Stimulated activated CD4-positive, alpha-beta T cell treated with anti-CD3 and anti-CD28 coated beads, Interleukin-2, amount 100 ng/mL, for 24 hours (primary cell): ENCODE results near the gene SLC6A6.

ENCODE experiments used
- DNase-seq, 2 donors: peaks; one replicate each; pipeline ENCODE4 v3.0.0-alpha.2; 2020

SLC6A6 gene

DNA sequence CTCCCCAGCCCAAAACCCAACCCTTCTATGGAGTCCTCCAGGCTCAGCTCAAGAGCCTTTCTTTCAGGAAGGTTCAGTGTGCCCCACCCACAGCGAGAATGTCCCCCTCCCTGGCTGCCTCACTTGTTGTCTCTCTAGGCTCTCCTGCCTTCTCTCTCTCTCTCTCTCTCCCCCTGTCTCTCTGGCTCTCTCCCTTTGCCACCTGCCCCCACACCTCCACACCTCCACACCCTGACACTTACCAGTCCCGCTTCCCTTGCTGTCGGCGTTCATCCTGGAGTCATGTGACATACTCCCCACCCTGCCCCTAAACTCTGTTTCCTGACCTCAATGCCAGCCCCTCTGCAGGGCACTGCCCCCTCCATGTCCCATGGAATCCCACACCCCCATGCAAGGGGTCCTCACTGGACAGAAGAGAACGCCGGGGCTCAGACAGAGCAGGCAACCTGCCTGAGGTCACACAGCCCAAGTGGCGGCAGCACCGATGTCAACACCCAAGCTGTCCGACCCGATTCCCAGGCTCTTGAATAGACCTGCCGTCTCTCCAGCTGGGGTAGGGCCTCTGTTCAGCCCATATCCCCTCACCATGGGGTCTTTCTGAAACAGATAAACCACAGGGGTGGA, 28.5 kb upstream of the SLC6A6 start:
- DNase-seq = no peak

DNA sequence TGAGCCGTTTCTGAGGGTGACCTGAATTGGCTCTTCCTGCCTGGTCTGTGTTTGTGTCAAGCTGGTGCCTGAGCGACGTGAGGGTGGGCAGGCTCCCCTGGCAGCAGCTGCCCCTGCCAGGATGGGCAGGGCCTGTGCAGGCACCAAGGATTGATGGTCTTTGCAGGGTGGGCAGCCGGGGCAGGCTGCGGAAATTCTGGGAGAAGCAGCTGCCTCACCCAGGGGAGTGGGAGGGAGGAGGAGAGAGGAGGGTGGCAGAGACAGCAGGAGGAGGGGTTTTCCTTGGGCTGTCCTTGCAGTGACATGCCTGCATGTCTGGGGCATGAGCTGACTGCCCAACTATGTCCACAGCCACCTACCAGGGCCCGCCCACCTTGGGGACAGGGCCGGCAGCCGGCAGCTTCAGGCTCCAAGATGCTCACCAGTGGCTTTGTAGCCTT, 27.9 kb upstream of the SLC6A6 start:
- no peak for DNase-seq

DNA sequence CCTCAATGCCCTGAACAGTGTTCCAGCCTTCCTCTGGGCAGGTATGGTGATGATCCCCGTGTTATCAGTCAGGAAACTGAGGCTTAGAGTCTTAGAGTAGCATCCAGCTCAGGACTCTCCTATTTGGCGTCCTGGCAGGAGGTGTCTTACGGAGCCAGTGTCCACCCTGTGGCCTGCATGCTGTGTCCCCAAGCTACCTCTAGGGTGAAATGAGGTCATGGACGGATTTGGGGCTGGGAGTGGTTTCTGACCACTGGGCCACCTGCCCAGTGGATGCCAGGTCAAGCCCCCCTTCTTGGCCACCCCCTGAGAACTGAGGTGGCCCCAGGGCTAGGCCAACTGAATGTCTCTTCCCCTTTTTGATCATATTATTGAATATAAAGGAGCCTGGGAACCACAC, 27.2 kb upstream of the SLC6A6 start:
- DNase-seq = no peak

DNA sequence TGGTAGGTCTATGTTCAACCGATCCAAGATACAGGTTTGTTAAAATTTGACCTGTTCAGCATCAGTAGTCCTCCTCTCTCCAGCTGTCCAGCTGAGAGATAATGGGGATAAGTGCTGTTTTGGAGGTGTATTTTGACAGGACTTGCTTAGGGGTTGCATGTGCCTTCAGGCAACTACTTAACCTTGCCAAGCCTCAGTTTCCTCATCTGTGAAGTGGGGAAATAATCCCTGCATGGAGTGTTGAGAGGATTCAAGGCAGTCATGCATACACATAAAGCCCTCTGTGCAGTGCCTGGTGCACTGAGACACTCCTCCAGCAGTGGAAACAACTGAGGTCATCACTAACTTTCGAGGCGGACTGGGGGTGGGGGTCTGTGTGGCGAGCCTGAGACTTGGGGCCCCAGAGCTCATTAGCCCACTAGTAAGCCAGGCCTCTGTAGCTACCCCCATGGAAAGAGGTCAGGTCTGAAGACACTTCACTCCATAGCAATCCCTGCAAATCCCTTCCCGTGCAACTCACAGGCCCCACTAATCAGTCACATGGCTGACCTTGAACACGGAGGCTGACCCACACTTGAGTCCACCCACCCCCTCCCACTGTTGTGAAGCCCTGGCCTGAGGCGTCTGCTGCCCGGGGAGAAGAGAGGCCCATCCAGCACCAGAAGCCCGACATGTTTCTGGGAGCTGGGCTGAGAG, 25.9 kb upstream of the SLC6A6 start:
- DNase-seq = no peak

DNA sequence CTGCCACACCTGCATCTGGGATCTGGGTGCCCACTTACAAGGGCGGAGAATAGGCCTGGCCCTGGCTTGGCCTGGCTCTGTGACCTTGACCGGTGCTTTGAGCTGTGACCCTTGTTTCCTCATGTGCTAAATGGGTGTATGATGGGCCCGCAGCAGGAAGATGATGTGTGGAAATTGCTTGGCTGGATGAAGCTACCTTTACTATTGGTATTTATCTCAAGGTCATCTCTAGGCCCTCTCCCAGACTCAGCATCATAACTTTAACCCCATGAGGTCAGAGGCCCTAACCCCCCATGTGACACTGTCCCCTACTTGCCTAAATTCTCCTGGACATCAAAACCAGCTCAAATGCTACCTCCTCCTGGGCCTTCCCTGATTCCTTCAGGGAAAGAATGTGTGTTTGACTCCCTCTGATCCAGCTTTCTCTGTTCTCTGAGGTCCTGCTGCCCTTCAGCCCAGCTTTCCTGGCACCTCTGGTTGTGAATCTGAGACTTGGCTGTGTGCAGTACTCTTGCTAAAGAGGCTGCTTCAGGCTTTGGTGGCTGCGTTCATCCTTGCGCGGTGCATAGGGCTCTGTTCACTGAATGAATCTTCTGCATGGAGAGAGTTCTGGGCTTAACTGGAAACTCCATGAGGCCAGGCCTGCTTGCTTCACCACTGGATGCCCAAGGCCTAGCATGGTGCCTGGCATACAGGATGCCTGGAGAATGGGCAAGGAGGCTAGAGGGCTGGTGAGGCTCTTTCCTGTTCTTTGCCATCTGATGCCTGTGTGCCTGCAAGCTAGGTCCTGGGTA, 25.2 kb upstream of the SLC6A6 start:
- no peak for DNase-seq

DNA sequence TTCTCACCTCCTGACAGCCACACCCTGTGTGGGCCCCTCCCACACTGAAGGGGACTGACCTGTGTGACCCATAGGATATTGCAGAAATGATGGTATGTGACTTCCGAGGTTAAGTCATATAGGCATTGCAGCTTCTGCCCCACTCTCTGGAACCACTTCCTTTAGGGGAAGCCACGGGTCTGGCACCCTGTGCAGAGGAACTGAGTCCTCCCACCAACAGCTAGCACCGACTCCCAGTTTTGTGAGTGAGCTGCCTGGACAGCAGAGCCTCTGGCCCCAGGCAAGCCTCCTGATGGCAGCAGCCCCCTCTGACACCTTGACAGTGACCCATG, 24.6 kb upstream of the SLC6A6 start:
- DNase-seq = no peak

DNA sequence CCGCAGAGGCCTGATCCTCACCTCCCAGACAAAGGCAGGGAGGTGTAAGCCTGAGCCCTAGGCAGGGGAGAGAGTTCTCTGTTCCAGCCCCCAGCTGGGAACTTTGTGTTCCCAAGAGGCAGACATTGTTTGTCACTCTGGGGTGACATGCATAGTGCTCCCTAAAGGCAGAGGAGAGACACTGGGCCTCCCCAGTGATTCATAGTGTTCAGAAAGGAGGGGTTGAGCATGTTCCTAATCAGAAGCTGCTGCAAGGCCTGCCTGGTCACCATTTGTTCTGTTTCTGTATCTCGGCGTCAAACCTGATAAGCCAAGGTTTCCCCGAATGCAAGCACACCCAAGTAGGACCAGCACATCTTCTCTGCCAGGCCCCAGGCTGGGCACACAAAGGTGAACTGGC, 24.0 kb upstream of the SLC6A6 start:
- DNase-seq = no peak

DNA sequence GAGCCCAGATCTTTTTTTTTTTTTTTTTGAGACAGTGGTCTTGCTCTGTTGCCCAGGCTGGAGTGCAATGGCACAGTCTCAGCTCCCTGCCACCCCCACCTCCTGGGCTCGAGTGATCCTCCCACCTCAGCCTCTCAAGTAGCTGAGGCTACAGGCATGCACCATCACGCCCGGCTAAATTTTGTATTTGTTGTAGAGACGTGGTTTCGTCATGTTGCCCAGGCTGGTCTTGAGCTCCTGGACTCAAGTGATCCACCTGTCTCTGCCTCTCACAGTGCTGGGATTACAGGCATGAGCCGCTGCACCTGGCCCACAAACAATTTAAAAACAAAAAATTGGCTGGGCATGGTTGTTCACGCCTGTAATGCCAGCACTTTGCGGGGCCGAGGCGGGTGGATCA, 22.6 kb upstream of the SLC6A6 start:
- DNase-seq = no peak

DNA sequence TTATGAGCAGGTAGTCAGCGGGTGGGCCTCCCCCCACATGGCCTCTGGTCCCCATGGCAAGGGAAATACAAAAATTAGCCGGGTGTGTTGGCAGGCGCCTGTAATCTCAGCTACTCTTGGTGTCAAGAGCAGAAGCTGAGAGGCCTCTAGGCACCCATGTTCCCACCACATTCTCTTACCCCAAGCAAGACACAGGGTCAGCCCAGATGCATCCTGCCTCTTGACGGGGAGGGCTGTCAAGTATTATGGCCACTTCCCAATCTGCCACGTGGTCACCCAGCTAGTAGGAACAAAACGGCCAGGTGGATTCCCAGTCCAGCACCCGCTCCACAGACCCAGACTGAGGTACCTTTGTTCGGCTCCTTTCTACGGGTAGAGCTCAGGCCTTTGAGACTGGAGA, 16.2 kb upstream of the SLC6A6 start:
- no peak for DNase-seq

DNA sequence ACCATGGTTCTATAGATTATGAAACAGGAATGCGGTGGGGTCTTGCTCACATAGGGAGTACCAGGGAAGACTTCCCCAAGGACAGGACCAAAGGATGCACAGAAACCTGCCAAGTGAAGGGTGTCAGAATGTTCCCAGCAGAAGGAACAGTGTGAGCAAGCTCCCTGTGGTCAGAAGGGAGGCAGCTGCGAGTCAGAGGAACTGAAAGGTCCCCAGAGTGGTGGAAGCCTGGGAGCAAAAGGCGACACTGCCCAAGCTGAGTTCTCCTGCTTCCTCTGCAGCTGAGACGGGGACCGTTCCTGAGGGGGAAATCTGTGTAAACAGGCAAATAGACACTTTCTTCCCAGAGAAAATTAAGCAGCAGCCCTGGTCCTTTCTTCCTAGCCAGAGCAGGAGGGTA, 14.2 kb upstream of the SLC6A6 start:
- no peak for DNase-seq

DNA sequence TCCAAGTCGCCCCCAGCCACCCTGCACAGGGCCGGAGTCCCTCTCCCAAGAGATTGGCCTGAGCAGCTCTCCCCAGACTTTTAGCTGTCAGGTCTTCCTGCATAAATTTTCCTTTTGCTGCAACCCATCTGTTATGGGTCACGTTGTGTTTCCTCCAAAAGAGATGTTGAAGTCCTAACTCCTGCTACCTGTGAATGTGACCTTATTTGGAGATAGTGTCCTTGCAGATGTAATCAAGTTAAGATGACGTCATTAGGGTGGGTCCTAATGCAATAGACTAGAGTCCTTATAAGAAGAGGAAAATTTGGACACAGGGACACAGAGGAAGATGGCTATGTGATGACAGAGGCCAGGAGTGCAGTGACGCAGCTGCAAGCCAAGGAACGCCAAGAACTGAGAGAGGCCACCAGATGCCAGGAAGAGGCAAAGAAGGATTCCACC, 13.2 kb upstream of the SLC6A6 start:
- no peak for DNase-seq

DNA sequence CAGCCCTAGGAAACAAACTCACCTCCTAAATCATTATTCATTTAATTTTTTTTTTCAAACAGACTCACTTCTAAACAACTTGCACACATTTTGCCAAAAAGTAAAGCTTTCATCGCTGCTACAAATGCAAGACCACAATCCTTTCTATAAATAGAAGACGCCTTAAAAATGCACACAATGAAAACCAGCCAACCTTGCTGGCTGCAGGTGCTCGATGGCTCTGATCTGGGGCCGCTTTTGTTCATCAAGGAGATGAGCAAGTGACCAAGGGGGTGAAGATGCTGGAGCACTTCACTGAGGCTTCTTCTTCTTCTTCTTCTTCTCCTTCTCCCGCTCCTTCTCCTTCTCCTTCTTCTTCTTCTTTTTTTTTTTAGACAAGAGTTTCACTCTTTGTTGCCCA, 12.7 kb upstream of the SLC6A6 start:
- no peak for DNase-seq

DNA sequence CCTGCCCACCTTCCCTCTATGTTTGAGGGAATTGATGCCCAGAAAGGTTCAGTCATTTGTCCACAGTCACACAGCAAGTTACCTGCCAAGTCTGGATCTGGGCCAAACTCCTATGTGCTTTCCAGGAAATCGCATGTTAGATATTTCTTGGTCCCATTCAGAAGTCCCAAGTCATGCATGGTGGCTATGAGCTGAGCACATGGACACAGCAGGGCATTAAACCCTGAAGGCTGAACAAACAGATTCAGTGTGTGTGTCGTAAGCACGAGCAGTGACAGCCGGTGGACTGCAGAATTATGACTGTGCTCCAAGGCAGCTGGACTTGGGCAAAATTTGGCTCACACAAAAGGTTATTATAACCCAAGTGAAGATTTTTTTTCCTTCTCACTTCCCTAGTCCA, 11.4 kb upstream of the SLC6A6 start:
- DNase-seq = no peak

DNA sequence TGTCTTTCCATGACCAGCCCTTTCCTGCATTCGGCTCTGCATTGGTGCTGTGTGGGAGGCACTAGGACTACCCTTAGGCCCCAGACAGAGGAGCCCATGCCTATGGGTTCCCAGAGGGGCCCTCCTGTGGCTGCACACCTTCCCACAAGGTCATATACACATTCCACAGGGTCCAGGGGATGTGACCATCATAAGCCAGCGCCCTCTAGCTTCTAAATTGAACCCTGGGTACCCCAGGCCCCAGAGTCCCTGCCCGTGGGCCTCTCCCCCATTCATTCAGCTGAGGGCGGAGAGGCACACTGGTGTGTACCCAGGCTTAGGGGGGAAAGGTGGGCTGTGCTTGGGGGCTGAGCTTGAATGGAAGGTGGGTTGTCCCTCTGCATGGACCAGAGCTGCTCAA, 10.2 kb upstream of the SLC6A6 start:
- no peak for DNase-seq

DNA sequence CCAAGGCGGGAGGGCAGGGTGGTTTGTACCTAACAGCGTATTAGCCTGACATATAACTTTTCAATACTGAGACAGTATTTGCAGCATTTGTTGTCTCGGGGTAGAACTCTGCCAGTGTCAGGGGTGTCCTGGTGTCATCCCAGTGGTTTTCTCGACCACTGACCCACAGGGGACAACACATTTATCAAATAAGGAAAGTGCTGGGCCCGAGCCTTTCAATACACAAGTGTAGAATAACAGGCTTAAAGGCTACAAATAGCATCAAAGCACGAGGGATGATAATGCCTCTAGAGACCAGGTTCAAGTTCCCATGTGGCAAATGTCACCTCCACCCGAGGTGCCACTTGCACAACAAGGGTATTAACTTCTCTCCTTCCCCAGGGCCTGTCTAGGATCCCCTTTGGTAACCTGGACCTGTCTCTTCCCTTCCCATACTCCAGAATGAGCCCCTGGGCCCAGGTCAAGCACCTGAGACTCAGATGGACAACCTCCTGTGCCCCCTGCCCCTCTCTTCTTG, 9.5 kb upstream of the SLC6A6 start:
- DNase-seq = no peak

DNA sequence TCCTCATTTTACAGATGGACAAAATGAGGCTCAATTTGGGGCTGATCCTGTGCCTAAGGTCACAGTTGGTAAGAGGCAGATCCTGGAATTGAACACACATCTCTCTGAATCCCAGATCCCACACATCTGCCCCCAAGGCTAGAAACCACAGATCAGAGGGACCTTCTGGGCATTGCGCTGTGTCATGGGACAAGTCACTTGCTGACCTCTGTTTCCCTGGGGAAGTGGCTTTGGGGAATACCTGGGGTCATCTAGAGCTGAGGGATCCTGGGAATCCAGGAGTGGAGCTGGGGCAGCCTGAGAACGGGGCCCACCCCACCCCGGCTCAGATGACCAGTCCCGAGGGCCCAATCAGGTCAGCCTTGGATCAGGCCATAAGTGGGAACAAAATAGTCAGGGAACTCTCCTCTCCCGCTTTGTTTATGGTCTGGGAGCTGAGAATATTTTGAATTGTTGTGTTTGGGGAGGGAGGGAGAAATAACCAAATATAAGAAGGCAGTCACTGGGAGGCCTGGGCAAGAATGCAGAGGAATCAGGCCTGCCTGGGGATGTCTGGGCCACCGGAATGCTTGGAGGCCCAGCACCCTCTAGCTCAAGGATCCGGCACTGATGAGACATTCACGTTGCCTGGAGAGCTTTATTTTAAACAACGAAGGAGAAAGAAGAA, 8.8 kb upstream of the SLC6A6 start:
- no peak for DNase-seq

DNA sequence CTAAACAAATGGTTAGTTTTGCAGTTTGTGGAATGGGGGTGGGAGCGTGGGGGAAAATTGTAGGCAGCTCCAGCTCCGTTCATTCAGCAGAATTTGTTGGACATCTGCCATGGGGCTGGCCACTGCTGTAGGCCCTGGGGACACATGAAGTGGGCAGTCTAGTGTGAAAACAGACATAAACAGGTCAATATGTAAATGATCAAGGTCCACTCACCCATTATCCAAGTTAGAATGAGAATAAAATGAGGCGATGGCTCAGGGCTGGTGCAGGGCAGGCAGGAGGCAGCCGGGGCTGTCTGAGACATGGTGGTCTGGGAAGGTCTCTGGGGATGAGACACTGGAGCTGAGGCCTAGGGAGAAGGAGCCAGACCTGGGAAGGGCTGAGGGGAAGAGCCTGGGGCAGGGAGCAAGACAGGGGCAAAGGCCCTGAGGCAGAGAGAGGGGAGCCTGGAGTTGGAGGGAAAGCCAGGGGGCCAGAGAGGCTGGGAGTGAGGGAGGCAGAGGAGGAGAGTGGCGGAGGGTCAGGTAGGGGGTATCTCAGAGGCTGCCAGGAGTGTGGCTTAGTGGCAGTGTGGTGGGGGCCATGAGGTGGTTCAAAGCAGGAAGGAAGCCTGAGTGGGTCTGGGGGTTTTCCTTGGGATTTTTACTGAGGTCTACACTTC, 6.2 kb upstream of the SLC6A6 start:
- no peak for DNase-seq

DNA sequence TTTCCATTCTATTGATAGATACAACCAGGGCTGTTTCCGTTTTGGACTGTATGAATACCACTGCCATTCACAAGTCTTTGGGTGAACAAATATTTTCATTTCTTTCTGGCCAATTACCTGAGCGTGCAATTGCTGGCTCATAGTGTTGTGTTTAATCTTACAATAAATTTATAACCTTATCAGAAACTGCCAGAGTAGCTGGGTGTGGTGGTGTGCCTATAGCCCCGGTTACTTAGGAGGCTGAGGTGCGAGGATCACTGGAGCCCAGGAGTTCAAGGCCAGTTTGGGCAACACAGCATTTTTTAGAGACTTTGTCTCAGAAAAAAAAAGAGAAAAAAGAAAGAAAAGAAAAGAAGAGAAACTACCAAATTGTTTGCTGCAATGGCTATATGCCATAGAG, 5.4 kb upstream of the SLC6A6 start:
- no peak for DNase-seq

DNA sequence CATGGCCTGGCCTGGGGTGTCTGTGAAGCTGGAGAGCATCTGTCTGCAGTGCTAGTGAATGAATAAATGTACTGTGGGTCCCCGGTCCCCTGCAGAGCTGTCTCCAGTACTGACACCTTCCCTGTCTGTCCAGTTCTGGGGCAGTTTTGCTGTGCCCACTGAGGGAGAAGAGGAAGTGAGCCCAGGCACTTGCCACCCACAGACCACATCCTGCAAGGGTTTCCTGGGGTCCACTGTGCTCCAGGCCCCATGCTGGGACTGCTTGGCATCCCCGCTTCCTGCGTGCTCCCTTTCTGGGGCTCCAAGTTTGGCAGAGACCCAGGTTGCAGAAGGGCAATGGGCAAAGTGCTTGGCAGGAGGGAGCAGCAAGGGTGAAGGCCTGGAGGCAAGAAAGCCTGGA, 4.9 kb upstream of the SLC6A6 start:
- DNase-seq = no peak

DNA sequence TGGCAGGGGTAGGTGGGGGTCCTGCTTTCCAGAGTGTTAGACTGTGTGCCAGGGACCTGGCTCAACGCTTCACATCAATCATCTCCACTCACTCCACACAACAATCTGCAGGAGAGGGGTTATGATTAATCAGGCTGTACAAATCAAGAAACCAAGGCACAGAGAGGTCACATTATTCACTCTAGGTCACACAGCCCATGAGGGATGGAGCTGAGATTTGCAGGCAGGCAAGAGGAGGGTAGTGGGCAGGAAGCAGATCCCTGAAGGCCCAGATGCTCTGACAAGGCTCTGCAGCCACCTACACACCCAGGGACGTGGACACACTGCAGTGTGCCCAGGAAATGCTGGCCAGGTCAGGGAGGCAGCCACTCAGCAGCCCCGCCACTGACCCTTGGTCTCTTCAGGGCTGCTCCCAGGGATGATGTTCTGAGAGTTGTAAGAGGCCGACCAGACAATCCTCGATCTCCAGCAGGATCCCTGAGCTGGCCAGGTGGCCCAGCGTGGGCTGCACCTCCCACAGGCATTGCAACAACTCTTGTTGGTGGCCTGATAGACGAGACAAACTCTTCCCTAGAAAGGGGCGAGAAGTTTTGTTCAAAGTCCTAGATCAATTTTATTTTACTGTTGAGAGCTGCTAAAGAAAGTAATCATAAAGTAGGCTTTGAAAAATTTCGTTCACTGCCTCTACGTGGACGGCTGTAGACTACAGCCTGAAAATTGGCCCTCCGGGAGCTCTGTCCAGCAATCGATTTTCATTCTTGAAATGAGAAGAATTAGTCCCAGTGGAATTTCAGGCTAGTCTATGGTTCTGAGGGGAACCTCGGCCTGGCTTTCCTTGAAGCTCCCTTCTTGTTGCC, 4.2 kb upstream of the SLC6A6 start:
- DNase-seq = no peak

DNA sequence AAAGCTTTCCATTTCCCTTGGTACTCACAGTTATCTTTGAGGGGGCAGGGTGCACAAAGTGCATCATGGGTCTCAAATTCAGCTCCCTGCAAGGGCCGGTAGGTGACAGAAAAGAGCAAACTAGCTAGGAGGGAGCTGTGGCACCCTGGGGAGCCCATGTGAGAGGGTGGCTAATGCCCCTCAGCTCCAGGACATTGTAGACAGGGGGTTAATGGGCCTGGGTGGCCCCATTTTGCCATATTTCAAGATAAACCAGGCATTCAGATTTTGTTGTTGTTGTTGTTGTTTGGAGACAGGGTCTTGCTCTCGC, 3.7 kb upstream of the SLC6A6 start:
- no peak for DNase-seq

DNA sequence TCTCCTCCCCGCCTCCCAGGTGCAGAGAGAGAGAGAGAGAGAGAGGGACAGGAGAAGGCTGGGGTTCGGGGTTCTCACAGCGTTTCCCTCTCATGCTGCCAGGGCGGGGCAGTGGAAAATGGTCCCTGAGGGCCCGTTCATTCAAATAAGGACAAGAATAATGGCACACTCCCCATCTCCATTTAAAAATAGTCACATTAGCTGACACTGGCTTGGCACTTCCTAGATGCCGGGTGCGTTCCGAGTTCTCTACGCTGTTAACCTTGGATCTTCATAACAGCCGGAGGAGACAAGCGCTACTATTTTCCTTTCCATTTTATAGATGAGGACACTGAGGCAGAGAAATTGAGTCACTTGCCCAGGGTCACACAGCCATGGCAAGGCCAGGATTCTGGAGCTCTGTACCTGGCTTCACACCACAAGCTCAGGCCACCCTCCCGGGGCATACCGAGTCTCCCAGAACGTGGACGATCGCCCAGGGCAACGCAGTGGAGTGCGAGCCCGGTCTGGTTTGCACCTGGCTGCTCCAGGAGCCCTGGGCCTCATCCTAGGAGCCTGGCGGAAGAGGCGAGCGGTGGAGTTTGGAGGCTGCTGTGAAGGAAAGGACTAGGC, 608 bp upstream of the SLC6A6 start:
- DNase-seq = no peak
